Mesendoderm (in vitro differentiated cells): Measurements from ENCODE around the gene ZDHHC18. TPM values are rescaled to one million over a fixed set of nuclear protein-coding genes. Genes with fewer than 3 reads are reported as not detected.

Experiments
- DNase-seq: peaks from one replicate; pipeline ENCODE4 v3.0.0; 2013
- H2AK5ac ChIP-seq: 2 replicates; pipeline ENCODE4 v1.6.1; 2013; ENCODE audit warnings: low read length, inconsistent platforms
- H2BK120ac ChIP-seq: 2 replicates; pipeline ENCODE4 v1.6.1; 2013; ENCODE audit warnings: low read depth, mild to moderate bottlenecking, low read length, moderate library complexity, mixed read lengths
- H2BK15ac ChIP-seq: replicated peaks from 2 replicates; pipeline ENCODE4 v1.6.1; 2013; ENCODE audit warnings: low read depth, mild to moderate bottlenecking, moderate library complexity
- H2BK5ac ChIP-seq: 2 replicates; pipeline ENCODE4 v1.6.1; 2013; ENCODE audit warnings: low read length, inconsistent platforms
- H3K18ac ChIP-seq: 2 replicates; pipeline ENCODE4 v1.6.1; 2013; ENCODE audit warnings: mild to moderate bottlenecking, low read length, mixed read lengths
- H3K23ac ChIP-seq: one replicate; pipeline ENCODE4 v1.6.1; 2013; ENCODE audit warnings: low read length
- H3K27ac ChIP-seq: 2 replicates; pipeline ENCODE4 v1.5.1; 2013; ENCODE audit warnings: low read depth, mild to moderate bottlenecking, inconsistent platforms, low read length, moderate library complexity
- H3K27me3 ChIP-seq: 2 replicates; pipeline ENCODE4 v1.6.1; 2013; ENCODE audit warnings: low read length, control low read depth, mild to moderate bottlenecking, inconsistent platforms; ENCODE audit not compliant: insufficient read depth, poor library complexity
- H3K36me3 ChIP-seq: 2 replicates; pipeline ENCODE4 v1.6.1; 2013; ENCODE audit warnings: low read length, inconsistent platforms; ENCODE audit not compliant: control insufficient read depth, insufficient read depth
- H3K4ac ChIP-seq: one replicate; pipeline ENCODE4 v1.6.1; 2013; ENCODE audit warnings: low read depth, mild to moderate bottlenecking, low read length, moderate library complexity
- H3K4me1 ChIP-seq: 2 replicates; pipeline ENCODE4 v1.6.1; 2013; ENCODE audit warnings: low read depth, low read length, inconsistent platforms; ENCODE audit not compliant: control insufficient read depth
- H3K4me2 ChIP-seq: 2 replicates; pipeline ENCODE4 v1.6.1; 2013; ENCODE audit warnings: low read length
- H3K4me3 ChIP-seq: 2 replicates; pipeline ENCODE4 v1.5.1; 2013; ENCODE audit warnings: mild to moderate bottlenecking, low read length
- H3K56ac ChIP-seq: one replicate; pipeline ENCODE4 v1.6.1; 2013; ENCODE audit warnings: low read length
- H3K79me1 ChIP-seq: 2 replicates; pipeline ENCODE4 v1.6.1; 2013; ENCODE audit warnings: low read length, inconsistent platforms
- H3K79me2 ChIP-seq: 2 replicates; pipeline ENCODE4 v1.6.1; 2013; ENCODE audit warnings: mild to moderate bottlenecking, low read length; ENCODE audit not compliant: control insufficient read depth, insufficient read depth
- H3K9ac ChIP-seq: 2 replicates; pipeline ENCODE4 v1.6.1; 2013; ENCODE audit warnings: low read length, inconsistent platforms
- H4K5ac ChIP-seq: one replicate; pipeline ENCODE4 v1.6.1; 2013; ENCODE audit warnings: low read length
- H4K8ac ChIP-seq: one replicate; pipeline ENCODE4 v1.6.1; 2013; ENCODE audit warnings: low read depth, mild to moderate bottlenecking, control low read depth, low read length, moderate library complexity
- WGBS: extraction: QIAGEN DNeasy Blood & Tissue Kit; methylation state at CpG from one replicate; pipeline ENCODE4 v1.1.7; 2013; ENCODE audit warnings: low lambda C conversion rate, missing lambda C conversion rate; ENCODE audit not compliant: insufficient coverage; ENCODE audit errors: extremely low coverage; 5-methylcytosine and 5-hydroxymethylcytosine counted together
- small RNA-seq: library from polyadenylated mRNA; stranded (forward); fragments of <200 nt; extraction: miRNeasy Mini kit (QIAGEN cat#:217004); gene quantifications from one replicate; pipeline ENCODE3, GENCODE V24; 2013; ENCODE audit not compliant: insufficient read depth

Gene ZDHHC18

GRCh38 chr1:26897351-26897750 is 70.9 kb downstream of the ZDHHC18 start:
- WGBS, result no CpG with 5 or more reads among the region's 9 CpGs
- no peak overlapping the region for H3K27ac ChIP-seq

GRCh38 chr1:26900001-26900814 is 73.7 kb downstream of the ZDHHC18 start, which contains the start of gene GPATCH3:
GPATCH3 (minus strand) TSS chr1:26900467; CDS start chr1:26900442, 25 bp downstream.
- H2AK5ac ChIP-seq, result no peak within 1 kb of the TSS
- H2BK5ac ChIP-seq, result no peak within 1 kb of the TSS
- WGBS, result no CpG with 5 or more reads among the region's 50 CpGs
- H4K5ac ChIP-seq, result peak within 1 kb of the TSS; percentile 85
- peak within 1 kb of the TSS; percentile 37 for H3K27ac ChIP-seq
- peak; percentile 95 for DNase-seq
- H3K27me3 ChIP-seq, result no peaks in the 10 kb centered on the region
- no peak within 1 kb of the TSS for H2BK15ac ChIP-seq
- peak within 1 kb of the TSS; percentile 28 for H3K18ac ChIP-seq
- H4K8ac ChIP-seq, result peak within 1 kb of the TSS; percentile 83
- peak within 1 kb of the TSS; percentile 77 for H3K9ac ChIP-seq
- H3K36me3 ChIP-seq, result no peaks in the 10 kb centered on the region
- peaks cover 8% of the 10 kb centered on the region for H3K79me1 ChIP-seq
- H3K4me2 ChIP-seq, result peak within 1 kb of the TSS; percentile 90
- H3K4ac ChIP-seq, result no peak within 1 kb of the TSS
- peak within 1 kb of the TSS; percentile 89 for H3K56ac ChIP-seq
- H2BK120ac ChIP-seq, result no peak within 1 kb of the TSS
- peak within 1 kb of the TSS; percentile 74 for H3K4me3 ChIP-seq
- H3K4me1 ChIP-seq, result peaks cover 8% of the 10 kb centered on the region
- no peak within 1 kb of the TSS for H3K23ac ChIP-seq
- H3K79me2 ChIP-seq, result peaks cover 8% of the 10 kb centered on the region

More at GRCh38 chr1:26897351-26897750, 70.9 kb downstream of the ZDHHC18 start:
- Histone ChIP-seq H2BK120ac (no peak overlapping the region), H3K4me3 (no peak overlapping the region), H3K79me2 (peaks cover 8% of the 10 kb centered on the region), H2AK5ac (no peak overlapping the region), H4K5ac (no peak overlapping the region), H3K18ac (no peak overlapping the region), H3K56ac (no peak overlapping the region), H3K9ac (no peak overlapping the region), H3K4me1 (peaks cover 8% of the 10 kb centered on the region), H3K23ac (no peak overlapping the region), H3K79me1 (peaks cover 8% of the 10 kb centered on the region), H3K4me2 (no peak overlapping the region), H3K36me3 (peaks cover 4% of the 10 kb centered on the region), H3K27me3 (no peaks in the 10 kb centered on the region), H4K8ac (no peak overlapping the region), H2BK5ac (no peak overlapping the region), H2BK15ac (no peak overlapping the region), H3K4ac (no peak overlapping the region)
- no peak for DNase-seq

DNA sequence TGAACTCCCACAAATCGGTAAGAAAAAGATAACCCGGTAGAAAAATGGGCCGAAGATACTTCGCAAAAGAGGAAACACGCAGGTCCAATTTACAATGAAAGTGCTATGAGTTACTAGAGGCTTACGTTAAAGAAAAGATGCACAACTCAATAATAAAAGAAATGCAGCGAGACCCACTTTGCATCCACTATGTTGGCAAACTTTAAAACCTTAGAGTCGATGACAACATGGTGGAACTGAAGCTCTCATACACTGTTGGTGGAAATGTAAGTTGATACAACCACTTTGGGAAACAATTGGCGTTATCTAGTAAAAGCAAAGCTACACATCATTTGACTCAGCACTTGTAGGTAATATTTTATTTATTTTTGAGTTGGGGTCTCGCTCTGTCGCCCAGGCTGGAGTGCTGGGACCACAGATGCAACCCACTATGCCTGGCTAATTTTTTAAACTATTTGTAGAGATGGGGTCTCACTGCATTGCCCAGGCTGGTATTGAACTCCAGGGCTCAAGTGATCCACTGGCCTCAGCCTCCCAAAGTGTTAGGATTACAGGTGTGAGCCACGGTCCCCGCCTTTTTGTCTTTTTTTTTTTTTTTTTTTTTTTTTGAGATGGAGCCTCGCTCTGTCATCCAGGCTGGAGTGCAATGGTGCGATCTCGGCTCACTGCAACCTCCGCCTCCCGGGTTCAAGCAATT is 74.5 kb downstream of the ZDHHC18 start:
- peaks cover 8% of the 10 kb centered on the region for H3K4me1 ChIP-seq
- H3K27ac ChIP-seq, result no peak overlapping the region
- H3K4ac ChIP-seq, result no peak overlapping the region
- H2BK15ac ChIP-seq, result no peak overlapping the region
- H4K5ac ChIP-seq, result peak overlapping the region; percentile 85
- H2BK120ac ChIP-seq, result no peak overlapping the region
- peaks cover 8% of the 10 kb centered on the region for H3K79me1 ChIP-seq
- no peaks in the 10 kb centered on the region for H3K27me3 ChIP-seq
- H3K36me3 ChIP-seq, result no peaks in the 10 kb centered on the region
- no CpG with 5 or more reads among the region's 18 CpGs for WGBS
- peak overlapping the region; percentile 56 for H3K4me3 ChIP-seq
- H2AK5ac ChIP-seq, result no peak overlapping the region
- H2BK5ac ChIP-seq, result no peak overlapping the region
- H4K8ac ChIP-seq, result peak overlapping the region; percentile 83
- H3K23ac ChIP-seq, result no peak overlapping the region
- H3K56ac ChIP-seq, result peak overlapping the region; percentile 66
- DNase-seq, result no peak
- H3K79me2 ChIP-seq, result peaks cover 8% of the 10 kb centered on the region
- H3K9ac ChIP-seq, result peak overlapping the region; percentile 74
- H3K4me2 ChIP-seq, result peak overlapping the region; percentile 60
- no peak overlapping the region for H3K18ac ChIP-seq

Small RNAs within 50 kb of the gene (small RNA-seq; reads per million reads assigned to genes)
- not detected for gene RN7SL165P
